ENCODE measurements around the gene CCR7. TPM values are rescaled to one million over a fixed set of nuclear protein-coding genes. Genes with fewer than 3 reads are reported as not detected.

Gene CCR7
- polyA plus RNA-seq, 2 of the 4 experiments (the other 2 are of a cell fraction): 0.84 to 1.4 TPM

DNA sequence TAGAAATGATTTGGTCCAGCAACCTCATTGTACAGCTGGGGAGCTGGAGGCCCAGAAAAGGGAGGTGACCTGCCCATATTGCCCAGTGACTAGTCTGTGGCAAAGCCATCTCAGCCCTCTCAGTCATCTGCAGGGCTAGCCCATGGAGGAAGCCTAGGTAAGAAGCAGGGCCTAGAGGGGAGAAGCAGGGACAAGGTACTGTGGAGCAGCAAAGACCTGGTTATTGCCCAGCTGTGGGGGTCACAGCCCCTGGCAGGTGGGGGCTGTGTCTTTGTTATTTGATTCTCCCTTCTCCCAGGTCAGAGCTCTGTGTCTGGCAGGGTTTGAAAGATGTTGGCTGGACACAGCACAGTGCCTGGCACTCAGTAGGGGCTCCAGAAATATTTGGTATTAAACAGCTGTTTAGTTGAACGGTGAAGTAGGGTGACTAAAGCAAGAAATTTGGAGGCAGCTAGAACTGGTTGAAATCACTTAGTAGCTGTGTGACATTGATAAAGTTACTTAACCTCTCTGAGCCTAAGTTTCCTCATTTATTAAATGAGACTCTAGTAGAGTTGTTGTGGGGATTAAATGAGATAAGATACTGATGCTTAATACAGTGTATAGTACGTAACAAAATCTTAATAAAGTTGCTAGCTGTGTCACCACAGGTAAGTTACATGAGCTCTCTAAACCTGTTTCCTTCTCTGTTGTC, 17.3 kb downstream of the CCR7 start (continued):
- TF ChIP-seq CHD4 (IDR thresholded peaks at IDR 0.05; ENCODE audit: borderline replicate concordance) (peak; percentile 82; the same call in 1 of the 2 replicates), POLR2A (IDR thresholded peaks at IDR 0.05; ENCODE audit: low read length) (no peak), RNF2 (IDR thresholded peaks at IDR 0.05; ENCODE audit: borderline replicate concordance, low read depth) (no peak), HEYL (CRISPR knock-in tag; IDR thresholded peaks at IDR 0.05) (no peak), HOXB5 (CRISPR knock-in tag; IDR thresholded peaks at IDR 0.05) (no peak; the same call in none of the 2 replicates), FOXS1 (CRISPR knock-in tag; IDR thresholded peaks at IDR 0.05) (no peak), KDM5A (IDR thresholded peaks at IDR 0.05) (no peak), TP53 (CRISPR knock-in tag; IDR thresholded peaks at IDR 0.05) (no peak), BHLHE40 (IDR thresholded peaks at IDR 0.05; ENCODE audit: low read depth, low read length) (no peak), HOXA7 (CRISPR knock-in tag; IDR thresholded peaks at IDR 0.05) (peak; percentile 91), SREBF2 (IDR thresholded peaks at IDR 0.05) (no peak), JUNB (IDR thresholded peaks at IDR 0.05) (no peak), CBX8 (IDR thresholded peaks at IDR 0.05) (no peak), ESRRA (IDR thresholded peaks at IDR 0.05; ENCODE audit: borderline replicate concordance, low read length) (no peak), MAZ (IDR thresholded peaks at IDR 0.05; ENCODE audit: borderline replicate concordance, low read depth, low read length) (no peak), PHF8 (IDR thresholded peaks at IDR 0.05; ENCODE audit: borderline replicate concordance, low read depth) (no peak), EP300 (IDR thresholded peaks at IDR 0.05) (no peak), TFCP2L1 (CRISPR knock-in tag; IDR thresholded peaks at IDR 0.05) (0 out of 2 replicates have a peak, but pooled peaks have one; percentile 0), EHMT2 (IDR thresholded peaks at IDR 0.05; ENCODE audit: low read depth) (no peak), GATA3 (IDR thresholded peaks at IDR 0.05; ENCODE audit: borderline replicate concordance) (no peak), POLR2AphosphoS2 (conservative IDR thresholded peaks at IDR 0.05; ENCODE audit: low read length) (no peak), RAD21 (conservative IDR thresholded peaks at IDR 0.05 in 1 of 2, IDR thresholded peaks at IDR 0.05 in 1 of 2) (no peak), NFE2L2 (conservative IDR thresholded peaks at IDR 0.05; ENCODE audit: low read length) (no peak), MYC (IDR thresholded peaks at IDR 0.05; ENCODE audit: borderline replicate concordance, low read length) (no peak), RFX5 (IDR thresholded peaks at IDR 0.05) (no peak), HOXB13 (CRISPR knock-in tag; IDR thresholded peaks at IDR 0.05; ENCODE audit: low read depth) (0 out of 2 replicates have a peak, but pooled peaks have one; percentile 16), ZSCAN20 (CRISPR knock-in tag; IDR thresholded peaks at IDR 0.05) (peak; percentile 53; the same call in 1 of the 2 replicates), KDM1A (IDR thresholded peaks at IDR 0.05; ENCODE audit: low read depth) (peak; percentile 98)
- TF ChIP-seq, protein P1, sequence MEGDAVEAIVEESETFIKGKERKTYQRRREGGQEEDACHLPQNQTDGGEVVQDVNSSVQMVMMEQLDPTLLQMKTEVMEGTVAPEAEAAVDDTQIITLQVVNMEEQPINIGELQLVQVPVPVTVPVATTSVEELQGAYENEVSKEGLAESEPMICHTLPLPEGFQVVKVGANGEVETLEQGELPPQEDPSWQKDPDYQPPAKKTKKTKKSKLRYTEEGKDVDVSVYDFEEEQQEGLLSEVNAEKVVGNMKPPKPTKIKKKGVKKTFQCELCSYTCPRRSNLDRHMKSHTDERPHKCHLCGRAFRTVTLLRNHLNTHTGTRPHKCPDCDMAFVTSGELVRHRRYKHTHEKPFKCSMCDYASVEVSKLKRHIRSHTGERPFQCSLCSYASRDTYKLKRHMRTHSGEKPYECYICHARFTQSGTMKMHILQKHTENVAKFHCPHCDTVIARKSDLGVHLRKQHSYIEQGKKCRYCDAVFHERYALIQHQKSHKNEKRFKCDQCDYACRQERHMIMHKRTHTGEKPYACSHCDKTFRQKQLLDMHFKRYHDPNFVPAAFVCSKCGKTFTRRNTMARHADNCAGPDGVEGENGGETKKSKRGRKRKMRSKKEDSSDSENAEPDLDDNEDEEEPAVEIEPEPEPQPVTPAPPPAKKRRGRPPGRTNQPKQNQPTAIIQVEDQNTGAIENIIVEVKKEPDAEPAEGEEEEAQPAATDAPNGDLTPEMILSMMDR (IDR thresholded peaks at IDR 0.05): no peak
- TF ChIP-seq, protein P2, sequence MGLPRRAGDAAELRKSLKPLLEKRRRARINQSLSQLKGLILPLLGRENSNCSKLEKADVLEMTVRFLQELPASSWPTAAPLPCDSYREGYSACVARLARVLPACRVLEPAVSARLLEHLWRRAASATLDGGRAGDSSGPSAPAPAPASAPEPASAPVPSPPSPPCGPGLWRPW (IDR thresholded peaks at IDR 0.05): no peak
- TF ChIP-seq, protein P3, sequence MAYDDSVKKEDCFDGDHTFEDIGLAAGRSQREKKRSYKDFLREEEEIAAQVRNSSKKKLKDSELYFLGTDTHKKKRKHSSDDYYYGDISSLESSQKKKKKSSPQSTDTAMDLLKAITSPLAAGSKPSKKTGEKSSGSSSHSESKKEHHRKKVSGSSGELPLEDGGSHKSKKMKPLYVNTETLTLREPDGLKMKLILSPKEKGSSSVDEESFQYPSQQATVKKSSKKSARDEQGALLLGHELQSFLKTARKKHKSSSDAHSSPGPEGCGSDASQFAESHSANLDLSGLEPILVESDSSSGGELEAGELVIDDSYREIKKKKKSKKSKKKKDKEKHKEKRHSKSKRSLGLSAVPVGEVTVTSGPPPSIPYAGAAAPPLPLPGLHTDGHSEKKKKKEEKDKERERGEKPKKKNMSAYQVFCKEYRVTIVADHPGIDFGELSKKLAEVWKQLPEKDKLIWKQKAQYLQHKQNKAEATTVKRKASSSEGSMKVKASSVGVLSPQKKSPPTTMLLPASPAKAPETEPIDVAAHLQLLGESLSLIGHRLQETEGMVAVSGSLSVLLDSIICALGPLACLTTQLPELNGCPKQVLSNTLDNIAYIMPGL (CRISPR knock-in tag; IDR thresholded peaks at IDR 0.05; ENCODE audit: borderline replicate concordance): no peak
- TF ChIP-seq, protein P4, sequence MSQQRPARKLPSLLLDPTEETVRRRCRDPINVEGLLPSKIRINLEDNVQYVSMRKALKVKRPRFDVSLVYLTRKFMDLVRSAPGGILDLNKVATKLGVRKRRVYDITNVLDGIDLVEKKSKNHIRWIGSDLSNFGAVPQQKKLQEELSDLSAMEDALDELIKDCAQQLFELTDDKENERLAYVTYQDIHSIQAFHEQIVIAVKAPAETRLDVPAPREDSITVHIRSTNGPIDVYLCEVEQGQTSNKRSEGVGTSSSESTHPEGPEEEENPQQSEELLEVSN (IDR thresholded peaks at IDR 0.05; ENCODE audit: borderline replicate concordance, low read depth): no peak
- TF ChIP-seq, protein P5, sequence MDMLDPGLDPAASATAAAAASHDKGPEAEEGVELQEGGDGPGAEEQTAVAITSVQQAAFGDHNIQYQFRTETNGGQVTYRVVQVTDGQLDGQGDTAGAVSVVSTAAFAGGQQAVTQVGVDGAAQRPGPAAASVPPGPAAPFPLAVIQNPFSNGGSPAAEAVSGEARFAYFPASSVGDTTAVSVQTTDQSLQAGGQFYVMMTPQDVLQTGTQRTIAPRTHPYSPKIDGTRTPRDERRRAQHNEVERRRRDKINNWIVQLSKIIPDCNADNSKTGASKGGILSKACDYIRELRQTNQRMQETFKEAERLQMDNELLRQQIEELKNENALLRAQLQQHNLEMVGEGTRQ (IDR thresholded peaks at IDR 0.05): no peak
- TF ChIP-seq, protein P6, sequence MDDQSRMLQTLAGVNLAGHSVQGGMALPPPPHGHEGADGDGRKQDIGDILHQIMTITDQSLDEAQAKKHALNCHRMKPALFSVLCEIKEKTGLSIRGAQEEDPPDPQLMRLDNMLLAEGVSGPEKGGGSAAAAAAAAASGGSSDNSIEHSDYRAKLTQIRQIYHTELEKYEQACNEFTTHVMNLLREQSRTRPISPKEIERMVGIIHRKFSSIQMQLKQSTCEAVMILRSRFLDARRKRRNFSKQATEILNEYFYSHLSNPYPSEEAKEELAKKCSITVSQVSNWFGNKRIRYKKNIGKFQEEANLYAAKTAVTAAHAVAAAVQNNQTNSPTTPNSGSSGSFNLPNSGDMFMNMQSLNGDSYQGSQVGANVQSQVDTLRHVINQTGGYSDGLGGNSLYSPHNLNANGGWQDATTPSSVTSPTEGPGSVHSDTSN (IDR thresholded peaks at IDR 0.05): no peak
- TF ChIP-seq, protein P7, sequence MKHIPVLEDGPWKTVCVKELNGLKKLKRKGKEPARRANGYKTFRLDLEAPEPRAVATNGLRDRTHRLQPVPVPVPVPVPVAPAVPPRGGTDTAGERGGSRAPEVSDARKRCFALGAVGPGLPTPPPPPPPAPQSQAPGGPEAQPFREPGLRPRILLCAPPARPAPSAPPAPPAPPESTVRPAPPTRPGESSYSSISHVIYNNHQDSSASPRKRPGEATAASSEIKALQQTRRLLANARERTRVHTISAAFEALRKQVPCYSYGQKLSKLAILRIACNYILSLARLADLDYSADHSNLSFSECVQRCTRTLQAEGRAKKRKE (CRISPR knock-in tag; IDR thresholded peaks at IDR 0.05; ENCODE audit: low read depth): no peak
